HepG2 (cell line): ENCODE measurements around the gene TRIM31. TPM values are rescaled to one million over a fixed set of nuclear protein-coding genes. Genes with fewer than 3 reads are reported as not detected.
A peak's percentile ranks its signal among the peaks of the same experiment; 100 is the strongest.

Experiments
- AHDC1 ChIP-seq: sonication (generic); formaldehyde crosslinking; IDR thresholded peaks from 2 replicates; pipeline ENCODE4 v1.5.1; 2020; ENCODE audit warnings: mild to moderate bottlenecking, missing genetic modification reagents, borderline replicate concordance
- CHCHD3 ChIP-seq: sonication (generic); formaldehyde crosslinking; IDR thresholded peaks from 2 replicates; pipeline ENCODE4 v1.8.0; 2022; ENCODE audit warnings: mild to moderate bottlenecking, missing genetic modification reagents, moderate library complexity
- DMAP1 ChIP-seq: IDR thresholded peaks from 2 replicates; pipeline ENCODE4 v1.6.1; 2016
- ETV5 ChIP-seq: IDR thresholded peaks from 2 replicates; pipeline ENCODE4 v1.6.1; 2018; ENCODE audit warnings: missing biosample characterization, missing genetic modification reagents, inconsistent platforms, borderline replicate concordance
- FOXA3 ChIP-seq: IDR thresholded peaks from 2 replicates; pipeline ENCODE4 v1.6.1; 2016; ENCODE audit warnings: missing genetic modification reagents, missing compliant biosample characterization
- MEIS2 ChIP-seq: sonication (generic); formaldehyde crosslinking; IDR thresholded peaks from 2 replicates; pipeline ENCODE4 v1.9.0; 2021; ENCODE audit warnings: mild to moderate bottlenecking, missing genetic modification reagents
- NFKBIZ ChIP-seq: IDR thresholded peaks from 2 replicates; pipeline ENCODE4 v1.6.1; 2018; ENCODE audit warnings: missing genetic modification reagents, missing compliant biosample characterization
- NKX3-1 ChIP-seq: sonication (generic); formaldehyde crosslinking; IDR thresholded peaks from 2 replicates; pipeline ENCODE4 v1.5.0; 2020; ENCODE audit warnings: missing genetic modification reagents
- NR2C2 ChIP-seq: sonication (generic); formaldehyde crosslinking; IDR thresholded peaks from 2 replicates; pipeline ENCODE4 v1.4.0; 2020; ENCODE audit warnings: missing genetic modification reagents, mild to moderate bottlenecking, moderate library complexity, borderline replicate concordance
- REPIN1 ChIP-seq: sonication (generic); formaldehyde crosslinking; IDR thresholded peaks from 2 replicates; pipeline ENCODE4 v1.8.0; 2022; ENCODE audit warnings: missing genetic modification reagents, low read depth, mild to moderate bottlenecking, borderline replicate concordance
- SMAD3 ChIP-seq: sonication (generic); formaldehyde crosslinking; IDR thresholded peaks from 2 replicates; pipeline ENCODE4 v1.4.0; 2020; ENCODE audit warnings: missing genetic modification reagents
- SOX5 ChIP-seq: IDR thresholded peaks from 2 replicates; pipeline ENCODE4 v1.6.1; 2016; ENCODE audit warnings: borderline replicate concordance
- STAT5B ChIP-seq: sonication (generic); formaldehyde crosslinking; IDR thresholded peaks from 2 replicates; pipeline ENCODE4 v1.4.0; 2020; ENCODE audit warnings: missing genetic modification reagents
- YY1 ChIP-seq: IDR thresholded peaks from 2 replicates; pipeline ENCODE4 v1.6.1; 2011; ENCODE audit warnings: low read length, low read depth, moderate library complexity, mild to moderate bottlenecking; ENCODE audit not compliant: insufficient read depth, insufficient replicate concordance
- ZNF275 ChIP-seq: sonication (generic); formaldehyde crosslinking; IDR thresholded peaks from 2 replicates; pipeline ENCODE4 v1.8.0; 2022; ENCODE audit warnings: missing genetic modification reagents, mild to moderate bottlenecking, inconsistent platforms, borderline replicate concordance
- ZNF337 ChIP-seq: sonication (generic); formaldehyde crosslinking; IDR thresholded peaks from 2 replicates; pipeline ENCODE4 v1.5.1; 2020; ENCODE audit warnings: missing genetic modification reagents, low read depth, mild to moderate bottlenecking, borderline replicate concordance
- ZNF34 ChIP-seq: sonication (generic); formaldehyde crosslinking; IDR thresholded peaks from 2 replicates; pipeline ENCODE4 v1.4.0; 2020; ENCODE audit warnings: mild to moderate bottlenecking, missing genetic modification reagents, borderline replicate concordance
- ZNF704 ChIP-seq: sonication (generic); formaldehyde crosslinking; IDR thresholded peaks from 2 replicates; pipeline ENCODE4 v1.8.1; 2023; ENCODE audit warnings: mild to moderate bottlenecking, inconsistent platforms, moderate library complexity, missing genetic modification reagents, borderline replicate concordance
- ZNF784 ChIP-seq: sonication (generic); formaldehyde crosslinking; IDR thresholded peaks from 2 replicates; pipeline ENCODE4 v1.5.1; 2020; ENCODE audit warnings: missing genetic modification reagents, mild to moderate bottlenecking, borderline replicate concordance
- ZNF891 ChIP-seq: sonication (generic); formaldehyde crosslinking; IDR thresholded peaks from 2 replicates; pipeline ENCODE4 v1.5.0; 2020; ENCODE audit warnings: mild to moderate bottlenecking, missing genetic modification reagents
- polyA plus RNA-seq, 8 experiments: library from polyadenylated mRNA; depleted of rRNA in 3 of 8; stranded (reverse) in 7 of 8; unstranded in 1 of 8; fragments of >200 nt; fragmentation: Illumina TruSeq in 4 of 8; extraction: Trizol in 4 of 8; gene quantifications; 2 replicates each; pipeline versions ENCODE4 v1.2.1 to v1.2.3, GENCODE V29; 2011 to 2016; ENCODE audit warnings: low read depth in 4 of 8, missing spikeins in 1 of 8, mixed read lengths in 1 of 8; ENCODE audit not compliant: insufficient read depth in 1 of 8
- total RNA-seq, 5 experiments: library from RNA; depleted of rRNA; stranded (reverse); fragments of >200 nt; fragmentation: Illumina TruSeq; extraction: Trizol; gene quantifications; 2 replicates each; pipeline ENCODE4 v1.2.3, GENCODE V29; 2016; ENCODE audit warnings: low read depth in 1 of 5

The TRIM31 gene
- total and polyA plus RNA-seq, 2 of the 13 experiments (the other 11 are each of a cell fraction or from before 2014, with no cell fraction given), result 0.13 to 0.51 TPM

GRCh38 chr6:30135757-30136156, 22.9 kb upstream of the TRIM31 start, which contains the start of gene TRIM40 (continued):
- no peak for TF ChIP-seq ZNF891 (CRISPR knock-in tag)
- TF ChIP-seq ZNF784, result no peak
- TF ChIP-seq MEIS2 (CRISPR knock-in tag), result no peak
- TF ChIP-seq YY1, result no peak
- TF ChIP-seq ZNF704, result no peak
- no peak for TF ChIP-seq STAT5B (CRISPR knock-in tag)
- 0 out of 2 replicates have a peak, but pooled peaks have one; percentile 22 for TF ChIP-seq AHDC1 (CRISPR knock-in tag)
- no peak for TF ChIP-seq NFKBIZ (CRISPR knock-in tag)
- peak; percentile 47; the same call in 1 of the 2 replicates for TF ChIP-seq ETV5 (CRISPR knock-in tag)
- TF ChIP-seq NKX3-1, result no peak
- no peak for TF ChIP-seq REPIN1 (CRISPR knock-in tag)
- peak; percentile 24; the same call in 1 of the 2 replicates for TF ChIP-seq SOX5 (CRISPR knock-in tag)
- no peak for TF ChIP-seq ZNF337 (CRISPR knock-in tag)
- TF ChIP-seq ZNF34 (CRISPR knock-in tag), result no peak
- peak; percentile 84 for TF ChIP-seq FOXA3 (CRISPR knock-in tag)
- TF ChIP-seq DMAP1, result no peak
- TF ChIP-seq ZNF275 (CRISPR knock-in tag), result no peak
- no peak for TF ChIP-seq NR2C2
- peak; percentile 17; the same call in 1 of the 2 replicates for TF ChIP-seq SMAD3 (CRISPR knock-in tag)
- no peak for TF ChIP-seq CHCHD3
